Measurements from ENCODE around the gene ZNF791. TPM values are rescaled to one million over a fixed set of nuclear protein-coding genes. Genes with fewer than 3 reads are reported as not detected.

Gene ZNF791
- total RNA-seq, 6 donors from 2014 or later: 12.6 to 29.3 (median 21.9) TPM

Other genes starting within 250 kb of the ZNF791 start
- 1 to 10 TPM in 5 of 6 donors, under 1 TPM in 1; 0.33 to 6.3 (median 2.1) TPM for gene ZNF442, start 245.2 kb upstream of the ZNF791 start, total RNA-seq
- 1 to 10 TPM; 3.1 to 7.6 (median 5.4) TPM for gene ZNF799, start 209.6 kb upstream of the ZNF791 start, total RNA-seq
- 1 to 10 TPM; 2.7 to 9.4 (median 4.2) TPM for gene ZNF443, start 169.9 kb upstream of the ZNF791 start, total RNA-seq
- gene ZNF709, start 126.1 kb upstream of the ZNF791 start, total RNA-seq: 10 to 100 TPM in 1 of 6 donors, 1 to 10 TPM in 5; 1.9 to 11.2 (median 2.5) TPM
- gene ZNF564, start 59.4 kb upstream of the ZNF791 start, total RNA-seq: 10 to 100 TPM in 4 of 6 donors, 1 to 10 TPM in 2; 5.0 to 28.3 (median 12.2) TPM
- gene ZNF490, start 107 bp upstream of the ZNF791 start, total RNA-seq: 10 to 100 TPM in 2 of 6 donors, 1 to 10 TPM in 4; 4.3 to 11.6 (median 9.0) TPM
- 100 to 1,000 TPM in 5 of 6 donors, 10 to 100 TPM in 1; 56.8 to 299 (median 121) TPM for gene MAN2B1, start 55.8 kb downstream of the ZNF791 start, total RNA-seq
- gene WDR83, start 55.9 kb downstream of the ZNF791 start, total RNA-seq: 10 to 100 TPM in 2 of 6 donors, 1 to 10 TPM in 4; 6.1 to 12.9 (median 8.4) TPM
- gene DHPS, start 71.0 kb downstream of the ZNF791 start, total RNA-seq: 100 to 1,000 TPM in 2 of 6 donors, 10 to 100 TPM in 4; 71.6 to 190 (median 94.3) TPM
- not detected for gene GNG14, start 77.1 kb downstream of the ZNF791 start, total RNA-seq
- 10 to 100 TPM in 2 of 6 donors, 1 to 10 TPM in 4; 6.5 to 13.7 (median 8.7) TPM for gene FBXW9, start 85.7 kb downstream of the ZNF791 start, total RNA-seq
- gene TNPO2, start 113.0 kb downstream of the ZNF791 start, total RNA-seq: 100 to 1,000 TPM in 1 of 6 donors, 10 to 100 TPM in 5; 43.5 to 124 (median 46.1) TPM
- 100 to 1,000 TPM; 156 to 324 (median 261) TPM for gene TRIR, start 123.8 kb downstream of the ZNF791 start, total RNA-seq
- 10 to 100 TPM; 14.7 to 71.7 (median 49.8) TPM for gene GET3, start 126.6 kb downstream of the ZNF791 start, total RNA-seq
- under 1 TPM in 1 of 6 donors, not detected in 5; 0.11 TPM for gene BEST2, start 140.9 kb downstream of the ZNF791 start, total RNA-seq
- gene HOOK2, start 164.6 kb downstream of the ZNF791 start, total RNA-seq: 100 to 1,000 TPM in 2 of 6 donors, 10 to 100 TPM in 4; 48.9 to 367 (median 79.6) TPM
- gene JUNB, start 180.6 kb downstream of the ZNF791 start, total RNA-seq: 100 to 1,000 TPM; 127 to 422 (median 354) TPM
- gene PRDX2, start 190.9 kb downstream of the ZNF791 start, total RNA-seq: 100 to 1,000 TPM in 4 of 6 donors, 10 to 100 TPM in 2; 57.6 to 173 (median 123) TPM
- gene THSD8, start 191.1 kb downstream of the ZNF791 start, total RNA-seq: 1 to 10 TPM in 2 of 6 donors, not detected in 4; 4.6 to 6.0 TPM
- 1 to 10 TPM; 4.2 to 7.6 (median 5.6) TPM for gene RNASEH2A, start 195.7 kb downstream of the ZNF791 start, total RNA-seq
- not detected for gene RTBDN, start 223.7 kb downstream of the ZNF791 start, total RNA-seq
- gene MAST1, start 227.6 kb downstream of the ZNF791 start, total RNA-seq: under 1 TPM in 3 of 6 donors, not detected in 3; 0.17 to 0.89 (median 0.61) TPM

Measured in upper lobe of left lung (tissue), 6 donors.